Bronchial epithelial cell (primary cell): Measurements from ENCODE around the gene RBBP8. TPM values are rescaled to one million over a fixed set of nuclear protein-coding genes. Genes with fewer than 3 reads are reported as not detected.

Experiments used
- DNase-seq: peaks from one replicate; pipeline ENCODE4 v3.0.0-alpha.2; 2010; ENCODE audit warnings: low read depth
- FAIRE-seq: peaks from 2 replicates; lab custom pipeline; 2011; peaks lifted over from hg19 to GRCh38; lab: Jason Lieb, UNC
- H3K27me3 ChIP-seq: 2 replicates; pipeline ENCODE4 v1.5.1; 2011; ENCODE audit warnings: low read length; ENCODE audit not compliant: control insufficient read depth, insufficient read depth
- H3K36me3 ChIP-seq: 2 replicates; pipeline ENCODE4 v1.5.1; 2011; ENCODE audit warnings: low read length; ENCODE audit not compliant: control insufficient read depth, insufficient read depth
- H3K4me3 ChIP-seq: 2 replicates; pipeline ENCODE4 v1.5.1; 2011; ENCODE audit warnings: mild to moderate bottlenecking, low read depth, low read length, control low read depth
- total RNA-seq: library from RNA; depleted of rRNA; stranded (reverse); fragments of >200 nt; gene quantifications from 2 replicates; pipeline ENCODE4 v1.2.1, GENCODE V29; 2014
- TF ChIP-seq, protein P1 (sequence below): IDR thresholded peaks from 2 replicates; pipeline ENCODE4 v1.5.1; 2011; ENCODE audit warnings: mild to moderate bottlenecking, moderate library complexity, low read length, control low read depth, inconsistent platforms; ENCODE audit not compliant: insufficient read depth, severe bottlenecking

The RBBP8 gene
- total RNA-seq, 1 donor from 2014 or later = 72.9 TPM

GRCh38 chr18:23033056-23033455, 99.9 kb downstream of the RBBP8 start:
- DNase-seq = no peak
- FAIRE-seq = no peak
- H3K4me3 ChIP-seq = no peak overlapping the region
- H3K27me3 ChIP-seq = no peaks in the 10 kb centered on the region
- TF ChIP-seq, protein P1, sequence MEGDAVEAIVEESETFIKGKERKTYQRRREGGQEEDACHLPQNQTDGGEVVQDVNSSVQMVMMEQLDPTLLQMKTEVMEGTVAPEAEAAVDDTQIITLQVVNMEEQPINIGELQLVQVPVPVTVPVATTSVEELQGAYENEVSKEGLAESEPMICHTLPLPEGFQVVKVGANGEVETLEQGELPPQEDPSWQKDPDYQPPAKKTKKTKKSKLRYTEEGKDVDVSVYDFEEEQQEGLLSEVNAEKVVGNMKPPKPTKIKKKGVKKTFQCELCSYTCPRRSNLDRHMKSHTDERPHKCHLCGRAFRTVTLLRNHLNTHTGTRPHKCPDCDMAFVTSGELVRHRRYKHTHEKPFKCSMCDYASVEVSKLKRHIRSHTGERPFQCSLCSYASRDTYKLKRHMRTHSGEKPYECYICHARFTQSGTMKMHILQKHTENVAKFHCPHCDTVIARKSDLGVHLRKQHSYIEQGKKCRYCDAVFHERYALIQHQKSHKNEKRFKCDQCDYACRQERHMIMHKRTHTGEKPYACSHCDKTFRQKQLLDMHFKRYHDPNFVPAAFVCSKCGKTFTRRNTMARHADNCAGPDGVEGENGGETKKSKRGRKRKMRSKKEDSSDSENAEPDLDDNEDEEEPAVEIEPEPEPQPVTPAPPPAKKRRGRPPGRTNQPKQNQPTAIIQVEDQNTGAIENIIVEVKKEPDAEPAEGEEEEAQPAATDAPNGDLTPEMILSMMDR = no peak
- H3K36me3 ChIP-seq = peaks cover 1% of the 10 kb centered on the region

- no peak overlapping the region for H3K4me3 ChIP-seq
- TF ChIP-seq, protein P1 = no peak
- H3K36me3 ChIP-seq = no peaks in the 10 kb centered on the region
- FAIRE-seq (no peak), DNase-seq (no peak)
- no peaks in the 10 kb centered on the region for H3K27me3 ChIP-seq
These were observed 103.6 kb downstream of the RBBP8 start for GRCh38 chr18:23036660-23037201.

DNA sequence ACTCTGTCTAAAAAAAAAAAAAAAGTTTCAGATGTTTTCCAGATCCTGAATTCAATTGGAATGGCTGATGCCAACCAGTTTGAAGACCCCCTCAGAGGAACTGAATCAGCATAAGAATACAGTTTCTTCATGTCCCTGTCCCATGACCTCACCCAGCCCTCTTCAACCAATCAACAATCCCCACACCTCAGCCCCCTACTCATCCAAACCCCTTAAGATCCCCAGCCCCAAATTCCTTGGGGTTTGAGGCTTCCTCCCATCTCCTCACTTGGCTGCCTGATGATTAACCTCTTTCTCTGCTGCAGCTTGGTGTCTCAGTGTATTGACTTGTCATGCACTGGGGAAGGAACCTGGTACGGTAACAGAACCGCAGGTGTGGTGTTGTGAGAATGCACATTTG, 104.5 kb downstream of the RBBP8 start:
- TF ChIP-seq, protein P1 = no peak
- FAIRE-seq (no peak), DNase-seq (no peak)
- Histone ChIP-seq H3K4me3 (no peak overlapping the region), H3K27me3 (no peaks in the 10 kb centered on the region), H3K36me3 (no peaks in the 10 kb centered on the region)

DNA sequence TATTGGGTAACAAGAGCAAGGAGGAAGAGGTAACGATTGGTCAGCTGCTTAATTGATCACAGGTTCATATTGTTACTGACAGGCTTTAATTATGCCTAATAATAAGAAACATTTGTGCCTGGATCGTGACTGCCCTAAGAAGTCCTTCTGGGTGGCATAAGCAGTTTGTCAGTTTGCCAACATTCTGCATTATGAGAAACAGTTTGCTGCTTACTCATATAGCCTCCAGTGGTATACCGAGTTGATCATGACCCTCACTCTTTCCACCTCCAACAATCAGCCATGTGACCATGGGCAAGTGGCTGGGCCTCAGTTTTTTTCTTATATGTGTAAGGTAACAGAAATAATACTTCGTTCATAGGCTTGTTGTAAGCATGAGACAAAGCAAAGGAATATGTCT, 105.6 kb downstream of the RBBP8 start:
- no peaks in the 10 kb centered on the region for H3K27me3 ChIP-seq
- DNase-seq = peak; percentile 88
- no peak for FAIRE-seq
- H3K4me3 ChIP-seq = no peak overlapping the region
- TF ChIP-seq, protein P1 = no peak
- no peaks in the 10 kb centered on the region for H3K36me3 ChIP-seq

DNA sequence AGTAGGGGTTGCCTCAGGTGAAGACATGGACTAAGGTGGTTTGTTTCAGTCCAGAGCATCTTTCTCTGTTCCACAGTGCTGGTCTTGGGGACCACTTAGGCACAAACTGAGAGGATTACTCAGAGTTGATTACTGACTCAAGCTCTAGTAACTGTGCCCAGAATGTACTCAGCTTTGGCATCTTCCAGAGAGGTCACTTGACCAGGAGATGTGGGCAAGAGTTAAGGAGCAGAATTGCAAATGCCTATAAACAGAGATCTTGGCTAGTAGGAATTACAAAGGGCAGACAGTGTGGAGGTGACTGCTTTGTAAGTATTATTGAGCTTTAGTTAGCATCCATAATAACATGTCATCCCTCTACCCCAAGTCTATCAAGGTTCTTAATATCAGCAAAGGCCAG, 109.0 kb downstream of the RBBP8 start:
- no peak for FAIRE-seq
- no peak for DNase-seq

More for the DNA sequence above, 109.0 kb downstream of the RBBP8 start:
- TF ChIP-seq, protein P1 = no peak
- Histone ChIP-seq H3K36me3 (no peaks in the 10 kb centered on the region), H3K27me3 (no peaks in the 10 kb centered on the region), H3K4me3 (no peak overlapping the region)
